Ovary (tissue), 3 donors: ENCODE results near the gene PRSS2.

ENCODE experiments used
- EP300 ChIP-seq: sonication (generic); formaldehyde crosslinking; IDR thresholded peaks from one replicate; pipeline ENCODE4 v1.6.1; 2017; ENCODE audit warnings: antibody characterized with exemption
- POLR2A ChIP-seq: fragments of 450-650 bp; IDR thresholded peaks from one replicate; pipeline ENCODE4 v1.6.1; 2017; ENCODE audit warnings: antibody characterized with exemption, mild to moderate bottlenecking, moderate library complexity
- TF ChIP-seq, protein P1 (sequence below), 3 donors: fragments of 450-650 bp in 2 of 3; fragments of 200-600 bp in 1 of 3; IDR thresholded peaks; one replicate each; pipeline versions ENCODE4 v1.5.1 to v1.8.0; 2016 to 2022; ENCODE audit warnings: antibody characterized with exemption in 3 of 3, mild to moderate bottlenecking in 1 of 3
- donor health status: DM: no; HTN: no; CAD: no.

GRCh38 chr7:142770661-142771352, at the start of gene PRSS2:
- TF ChIP-seq, protein P1, sequence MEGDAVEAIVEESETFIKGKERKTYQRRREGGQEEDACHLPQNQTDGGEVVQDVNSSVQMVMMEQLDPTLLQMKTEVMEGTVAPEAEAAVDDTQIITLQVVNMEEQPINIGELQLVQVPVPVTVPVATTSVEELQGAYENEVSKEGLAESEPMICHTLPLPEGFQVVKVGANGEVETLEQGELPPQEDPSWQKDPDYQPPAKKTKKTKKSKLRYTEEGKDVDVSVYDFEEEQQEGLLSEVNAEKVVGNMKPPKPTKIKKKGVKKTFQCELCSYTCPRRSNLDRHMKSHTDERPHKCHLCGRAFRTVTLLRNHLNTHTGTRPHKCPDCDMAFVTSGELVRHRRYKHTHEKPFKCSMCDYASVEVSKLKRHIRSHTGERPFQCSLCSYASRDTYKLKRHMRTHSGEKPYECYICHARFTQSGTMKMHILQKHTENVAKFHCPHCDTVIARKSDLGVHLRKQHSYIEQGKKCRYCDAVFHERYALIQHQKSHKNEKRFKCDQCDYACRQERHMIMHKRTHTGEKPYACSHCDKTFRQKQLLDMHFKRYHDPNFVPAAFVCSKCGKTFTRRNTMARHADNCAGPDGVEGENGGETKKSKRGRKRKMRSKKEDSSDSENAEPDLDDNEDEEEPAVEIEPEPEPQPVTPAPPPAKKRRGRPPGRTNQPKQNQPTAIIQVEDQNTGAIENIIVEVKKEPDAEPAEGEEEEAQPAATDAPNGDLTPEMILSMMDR (IDR thresholded peaks at IDR 0.05): no peak
- no peak for TF ChIP-seq POLR2A
- TF ChIP-seq EP300: no peak
